Astrocyte (in vitro differentiated cells and primary cell): ENCODE data around the gene MROH9.

Experiments
- EZH2 ChIP-seq: IDR thresholded peaks from 2 replicates; pipeline ENCODE4 v1.6.1; 2012; ENCODE audit warnings: mild to moderate bottlenecking, low read length, inconsistent platforms; ENCODE audit not compliant: insufficient read depth
- TF ChIP-seq, protein P1 (sequence below): IDR thresholded peaks from 2 replicates; pipeline ENCODE4 v1.5.1; 2011; ENCODE audit warnings: low read depth, mild to moderate bottlenecking, inconsistent platforms, low read length, moderate library complexity; ENCODE audit not compliant: insufficient read depth

DNA sequence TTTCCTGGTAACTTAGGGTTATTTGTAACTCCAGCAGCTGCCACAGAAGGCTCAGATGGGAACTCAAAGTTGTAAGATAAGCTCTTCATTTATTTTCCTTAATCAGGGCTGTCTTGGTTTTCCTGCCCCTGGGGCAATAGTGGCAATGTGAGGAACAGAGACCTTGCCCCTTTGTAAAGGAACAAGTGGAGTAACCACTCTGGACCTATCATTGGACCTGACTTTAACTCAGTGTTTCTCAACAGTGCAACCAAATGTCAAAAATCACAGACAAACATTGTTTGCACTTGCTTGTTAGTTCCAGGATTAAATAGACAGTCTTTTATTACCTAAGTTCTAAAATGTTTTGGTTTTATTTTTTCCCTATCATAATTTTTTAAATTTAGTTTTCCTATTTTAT lies 152.6 kb downstream of the MROH9 start:
- TF ChIP-seq, protein P1, sequence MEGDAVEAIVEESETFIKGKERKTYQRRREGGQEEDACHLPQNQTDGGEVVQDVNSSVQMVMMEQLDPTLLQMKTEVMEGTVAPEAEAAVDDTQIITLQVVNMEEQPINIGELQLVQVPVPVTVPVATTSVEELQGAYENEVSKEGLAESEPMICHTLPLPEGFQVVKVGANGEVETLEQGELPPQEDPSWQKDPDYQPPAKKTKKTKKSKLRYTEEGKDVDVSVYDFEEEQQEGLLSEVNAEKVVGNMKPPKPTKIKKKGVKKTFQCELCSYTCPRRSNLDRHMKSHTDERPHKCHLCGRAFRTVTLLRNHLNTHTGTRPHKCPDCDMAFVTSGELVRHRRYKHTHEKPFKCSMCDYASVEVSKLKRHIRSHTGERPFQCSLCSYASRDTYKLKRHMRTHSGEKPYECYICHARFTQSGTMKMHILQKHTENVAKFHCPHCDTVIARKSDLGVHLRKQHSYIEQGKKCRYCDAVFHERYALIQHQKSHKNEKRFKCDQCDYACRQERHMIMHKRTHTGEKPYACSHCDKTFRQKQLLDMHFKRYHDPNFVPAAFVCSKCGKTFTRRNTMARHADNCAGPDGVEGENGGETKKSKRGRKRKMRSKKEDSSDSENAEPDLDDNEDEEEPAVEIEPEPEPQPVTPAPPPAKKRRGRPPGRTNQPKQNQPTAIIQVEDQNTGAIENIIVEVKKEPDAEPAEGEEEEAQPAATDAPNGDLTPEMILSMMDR: no peak
- no peak for TF ChIP-seq EZH2
